IMR-90 (cell line): Measurements from ENCODE around the gene ACTA2. TPM values are rescaled to one million over a fixed set of nuclear protein-coding genes. Genes with fewer than 3 reads are reported as not detected.

Experiments used
- ATAC-seq: fragments of 200-7000 bp; cut with Tn5 transposase; 2 replicates; pipeline ENCODE4 v1.9.1; 2020; ENCODE audit warnings: low read depth, mild to moderate bottlenecking, moderate library complexity
- BruUV-seq: library from RNA; stranded (reverse); fragments of 400-500 nt; replicated peaks from 2 replicates; lab custom pipeline; 2021; lab: Mats Ljungman, UMichigan
- CTCF ChIA-PET: fragments of 300-600 bp; formaldehyde crosslinking; extraction: SDS; loops from one replicate; lab custom pipeline; 2021; ENCODE audit warnings: antibody characterized with exemption; lab: Yijun Ruan, JAX
- POLR2A ChIA-PET: fragments of 300-600 bp; sonication (Branson Sonifier 250); formaldehyde crosslinking; loops from one replicate; lab custom pipeline; 2022; ENCODE audit warnings: antibody characterized with exemption; ENCODE audit not compliant: unreplicated experiment; lab: Charles Lee
- DNase-seq: peaks from one replicate; pipeline ENCODE4 v3.0.0; 2013
- H2AFZ ChIP-seq: replicated peaks from 2 replicates; pipeline ENCODE3; 2013; ENCODE audit warnings: low read length, mild to moderate bottlenecking; ENCODE audit not compliant: poor library complexity
- H2AK5ac ChIP-seq: 2 replicates; pipeline ENCODE4 v1.6.1; 2013; ENCODE audit warnings: low read depth, low read length, inconsistent platforms
- H2AK9ac ChIP-seq: replicated peaks from 2 replicates; pipeline ENCODE3; 2013; ENCODE audit warnings: mild to moderate bottlenecking, low read depth, low read length, moderate library complexity; ENCODE audit not compliant: poor library complexity
- H2BK120ac ChIP-seq: 2 replicates; pipeline ENCODE4 v1.6.1; 2013; ENCODE audit warnings: low read depth, low read length, inconsistent platforms
- H2BK15ac ChIP-seq: 3 replicates; pipeline ENCODE4 v1.6.1; 2013; ENCODE audit warnings: low read depth, low read length, inconsistent platforms
- H2BK20ac ChIP-seq: 2 replicates; pipeline ENCODE4 v1.6.1; 2013; ENCODE audit warnings: low read depth, mild to moderate bottlenecking, inconsistent platforms, low read length, moderate library complexity
- H2BK5ac ChIP-seq: 2 replicates; pipeline ENCODE4 v1.6.1; 2013; ENCODE audit warnings: mild to moderate bottlenecking, low read depth, low read length, inconsistent platforms; ENCODE audit not compliant: poor library complexity, severe bottlenecking
- H3K14ac ChIP-seq: replicated peaks from 2 replicates; pipeline ENCODE4 v1.6.1; 2013; ENCODE audit warnings: low read depth, low read length, inconsistent platforms
- H3K18ac ChIP-seq: 2 replicates; pipeline ENCODE4 v1.6.1; 2013; ENCODE audit warnings: low read depth, low read length, control low read depth
- H3K23ac ChIP-seq: 2 replicates; pipeline ENCODE4 v1.6.1; 2013; ENCODE audit warnings: low read depth, low read length, inconsistent platforms
- H3K27ac ChIP-seq: 2 replicates; pipeline ENCODE4 v1.5.1; 2013; ENCODE audit warnings: mild to moderate bottlenecking, control low read depth, low read length; ENCODE audit not compliant: insufficient read depth
- H3K27me3 ChIP-seq: 2 replicates; pipeline ENCODE4 v1.6.1; 2013; ENCODE audit warnings: low read length; ENCODE audit not compliant: control insufficient read depth, insufficient read depth
- H3K36me3 ChIP-seq: 2 replicates; pipeline ENCODE4 v1.6.1; 2013; ENCODE audit warnings: low read length, mixed read lengths; ENCODE audit not compliant: control insufficient read depth, insufficient read depth
- H3K4ac ChIP-seq: 2 replicates; pipeline ENCODE4 v1.6.1; 2013; ENCODE audit warnings: low read depth, low read length, inconsistent platforms
- H3K4me1 ChIP-seq: 2 replicates; pipeline ENCODE4 v1.6.1; 2013; ENCODE audit warnings: low read length, mixed read lengths; ENCODE audit not compliant: control insufficient read depth, insufficient read depth
- H3K4me2 ChIP-seq: 2 replicates; pipeline ENCODE4 v1.6.1; 2013; ENCODE audit warnings: low read depth, mild to moderate bottlenecking, control low read depth, low read length, moderate library complexity
- H3K4me3 ChIP-seq: 2 replicates; pipeline ENCODE4 v1.5.1; 2013; ENCODE audit warnings: low read depth, mild to moderate bottlenecking, control low read depth, low read length, moderate library complexity; ENCODE audit not compliant: insufficient read depth
- H3K56ac ChIP-seq: 2 replicates; pipeline ENCODE4 v1.6.1; 2013; ENCODE audit warnings: low read length, inconsistent platforms; ENCODE audit not compliant: insufficient read depth; ENCODE audit errors: extremely low read depth
- H3K79me1 ChIP-seq, 2 experiments: 2 replicates each; pipeline ENCODE4 v1.6.1; 2013; ENCODE audit warnings: low read length in 2 of 2, inconsistent platforms in 1 of 2, low read depth in 1 of 2
- H3K9ac ChIP-seq: 2 replicates; pipeline ENCODE4 v1.6.1; 2013; ENCODE audit warnings: low read depth, low read length, control low read depth
- H3K9me1 ChIP-seq: 2 replicates; pipeline ENCODE4 v1.6.1; 2013; ENCODE audit warnings: low read length, inconsistent platforms; ENCODE audit not compliant: insufficient read depth
- H3K9me3 ChIP-seq: 2 replicates; pipeline ENCODE4 v1.6.1; 2013; ENCODE audit warnings: low read length; ENCODE audit not compliant: control insufficient read depth, insufficient read depth
- H4K20me1 ChIP-seq: 2 replicates; pipeline ENCODE4 v1.6.1; 2013; ENCODE audit warnings: low read length, inconsistent platforms; ENCODE audit not compliant: insufficient read depth
- H4K5ac ChIP-seq: 2 replicates; pipeline ENCODE4 v1.6.1; 2013; ENCODE audit warnings: mild to moderate bottlenecking, low read depth, low read length, control low read depth
- H4K8ac ChIP-seq, 2 experiments: 2 replicates each; pipeline ENCODE4 v1.6.1; 2013; ENCODE audit warnings: low read depth in 2 of 2, low read length in 2 of 2, control low read depth in 1 of 2, inconsistent platforms in 1 of 2
- H4K91ac ChIP-seq: 2 replicates; pipeline ENCODE4 v1.6.1; 2013; ENCODE audit warnings: low read depth, low read length, inconsistent platforms; ENCODE audit not compliant: insufficient read depth
- BHLHE40 ChIP-seq: fragments of 150-350 bp; IDR thresholded peaks from 2 replicates; pipeline ENCODE4 v1.6.1; 2016; ENCODE audit warnings: mild to moderate bottlenecking, low read depth, low read length
- CEBPB ChIP-seq: IDR thresholded peaks from 2 replicates; pipeline ENCODE4 v1.6.1; 2012; ENCODE audit warnings: low read depth, low read length, improper control_type of control experiment
- CHD1 ChIP-seq: IDR thresholded peaks from 2 replicates; pipeline ENCODE4 v1.6.1; 2012; ENCODE audit warnings: low read depth, low read length, improper control_type of control experiment
- CTCF ChIP-seq: conservative IDR thresholded peaks from 2 replicates; pipeline ENCODE4 v1.5.1; 2012; ENCODE audit warnings: mild to moderate bottlenecking, low read depth, low read length, improper control_type of control experiment
- ELK1 ChIP-seq: fragments of 150-350 bp; IDR thresholded peaks from 2 replicates; pipeline ENCODE4 v1.6.1; 2016; ENCODE audit warnings: low read depth, mild to moderate bottlenecking, low read length, moderate library complexity, borderline replicate concordance
- FOS ChIP-seq: fragments of 150-350 bp; IDR thresholded peaks from 2 replicates; pipeline ENCODE4 v1.6.1; 2016; ENCODE audit warnings: low read depth, low read length
- MAFK ChIP-seq: IDR thresholded peaks from 2 replicates; pipeline ENCODE4 v1.6.1; 2012; ENCODE audit warnings: low read depth, low read length, improper control_type of control experiment
- MAZ ChIP-seq: IDR thresholded peaks from 2 replicates; pipeline ENCODE4 v1.6.1; 2012; ENCODE audit warnings: low read depth, mild to moderate bottlenecking, low read length, improper control_type of control experiment, moderate library complexity, borderline replicate concordance
- MXI1 ChIP-seq: IDR thresholded peaks from 2 replicates; pipeline ENCODE4 v1.6.1; 2012; ENCODE audit warnings: low read depth, mild to moderate bottlenecking, low read length, moderate library complexity, borderline replicate concordance
- NFE2L2 ChIP-seq: fragments of 150-350 bp; IDR thresholded peaks from 2 replicates; pipeline ENCODE4 v1.6.1; 2016; ENCODE audit warnings: low read depth, mild to moderate bottlenecking, low read length
- POLR2A ChIP-seq: IDR thresholded peaks from 2 replicates; pipeline ENCODE4 v1.6.1; 2012; ENCODE audit warnings: mild to moderate bottlenecking, low read depth, low read length
- RAD21 ChIP-seq: IDR thresholded peaks from 2 replicates; pipeline ENCODE4 v1.6.1; 2012; ENCODE audit warnings: low read length, improper control_type of control experiment
- RCOR1 ChIP-seq: IDR thresholded peaks from 2 replicates; pipeline ENCODE4 v1.6.1; 2012; ENCODE audit warnings: mild to moderate bottlenecking, low read length, improper control_type of control experiment; ENCODE audit not compliant: insufficient replicate concordance
- RFX5 ChIP-seq: IDR thresholded peaks from 2 replicates; pipeline ENCODE4 v1.8.0; 2012; ENCODE audit warnings: low read depth, mild to moderate bottlenecking, low read length, moderate library complexity
- SMC3 ChIP-seq: fragments of 150-350 bp; IDR thresholded peaks from 2 replicates; pipeline ENCODE4 v1.6.1; 2016; ENCODE audit warnings: low read depth, mild to moderate bottlenecking, antibody characterized with exemption, low read length, moderate library complexity
- USF2 ChIP-seq: fragments of 150-350 bp; IDR thresholded peaks from 2 replicates; pipeline ENCODE4 v1.6.1; 2017; ENCODE audit warnings: mild to moderate bottlenecking, antibody characterized with exemption, low read length, low read depth
- WGBS, 2 experiments: methylation state at CpG; one replicate each; pipeline versions ENCODE4 v1.1.5 to v1.1.7; 2013; ENCODE audit warnings: missing lambda C conversion rate in 2 of 2; ENCODE audit not compliant: insufficient read length in 1 of 2; ENCODE audit errors: extremely low coverage in 2 of 2; 5-methylcytosine and 5-hydroxymethylcytosine counted together
- dilution Hi-C: fragments of 300-500 bp; cut with HindIII; formaldehyde crosslinking; loops from one replicate; pipeline ENCODE4 v1.14.3; 2018; ENCODE audit warnings: low sequenced_read_pairs; ENCODE audit not compliant: unreplicated experiment
- in situ Hi-C: fragments of 300-500 bp; cut with MboI; formaldehyde crosslinking; loops from 3 replicates; pipeline ENCODE4 v1.14.3; 2019; ENCODE audit warnings: low sequenced_read_pairs, inconsistent platforms, mixed read lengths
- intact Hi-C: fragments of 100-400 bp; cut with micrococcal nuclease; formaldehyde crosslinking; loops from 2 replicates; pipeline ENCODE4 v1.10.0; 2022
- polyA plus RNA-seq, 3 experiments: library from polyadenylated mRNA; depleted of rRNA; stranded (reverse); fragments of >200 nt; gene quantifications; 2 replicates each; pipeline ENCODE4 v1.2.3, GENCODE V29; 2012; ENCODE audit warnings: low replicate concordance in 1 of 3
- total RNA-seq: library from RNA; depleted of rRNA; stranded (reverse); fragments of >200 nt; gene quantifications from 2 replicates; pipeline ENCODE4 v1.2.3, GENCODE V29; 2012

Gene ACTA2
- total and polyA plus RNA-seq, 2 of the 4 experiments (the other 2 are of a cell fraction) = 978 to 1,235 TPM

- intact Hi-C loops (loop anchor here (1.0 to 5.0 kb wide), 3 partner anchors 53 to 296 kb away; no protein-coding TSS in a partner anchor), dilution Hi-C loops (no loop called here), in situ Hi-C loops (no loop called here)
- no peak overlapping the region for H3K23ac ChIP-seq
- H2BK120ac ChIP-seq = no peak overlapping the region
- no peak overlapping the region for H2BK5ac ChIP-seq
- no peak overlapping the region for H3K4ac ChIP-seq
- H3K36me3 ChIP-seq = no peaks in the 10 kb centered on the region
- H4K91ac ChIP-seq = no peak overlapping the region
- no peak overlapping the region for H2BK15ac ChIP-seq
- H4K20me1 ChIP-seq = no peaks in the 10 kb centered on the region; the same call in 1 of the 2 replicates
- no peak overlapping the region for H2AFZ ChIP-seq
- POLR2A ChIA-PET = no interaction called here
- no peak overlapping the region for H2AK5ac ChIP-seq
- no peaks in the 10 kb centered on the region for H3K9me1 ChIP-seq
- H3K18ac ChIP-seq = no peak overlapping the region
- CTCF ChIA-PET = interaction anchor here (0.6 to 1.4 kb wide), 15 partner anchors 9 to 1923 kb away, joined by 3 to 12 read pairs (median 6); no protein-coding TSS in a partner anchor
- H2BK20ac ChIP-seq = no peak overlapping the region
- no peaks in the 10 kb centered on the region for H3K27me3 ChIP-seq
- peaks cover 8% of the 10 kb centered on the region for H3K4me1 ChIP-seq
- H3K79me1 ChIP-seq = peaks cover 33 to 66% of the 10 kb centered on the region in 2 experiments
- H3K56ac ChIP-seq = no peak overlapping the region
- H3K14ac ChIP-seq = no peak overlapping the region
- no peak for TF ChIP-seq RFX5
- TF ChIP-seq CHD1 = no peak
- no peak for TF ChIP-seq MXI1
- no peak for TF ChIP-seq MAZ
- no peak for TF ChIP-seq CTCF
- no peak for TF ChIP-seq POLR2A
- TF ChIP-seq BHLHE40 = no peak
- no peak for TF ChIP-seq USF2
- no peak for TF ChIP-seq CEBPB
- TF ChIP-seq NFE2L2 = no peak
- no peak for TF ChIP-seq MAFK
- TF ChIP-seq SMC3 = no peak
- TF ChIP-seq RCOR1 = no peak
- no peak for TF ChIP-seq RAD21
- TF ChIP-seq ELK1 = no peak
- no peak for TF ChIP-seq FOS
- no TSS peak for BruUV-seq
- ATAC-seq (no peak), DNase-seq (no peak)
- H3K9ac ChIP-seq = no peak overlapping the region
- H3K27ac ChIP-seq = no peak overlapping the region
- no peak overlapping the region for H2AK9ac ChIP-seq
- no peak overlapping the region for H3K4me2 ChIP-seq
- no peak overlapping the region for H4K8ac ChIP-seq
- H3K9me3 ChIP-seq = no peaks in the 10 kb centered on the region
- WGBS, 2 experiments = no CpG with 5 or more reads among the region's 2 CpGs
- H4K5ac ChIP-seq = no peak overlapping the region
- no peak overlapping the region for H3K4me3 ChIP-seq
These were observed 35.3 kb upstream of the ACTA2 start for GRCh38 chr10:88987840-88988239.
